HUES64 (cell line): ENCODE measurements around the gene TRPV4.

Experiments
- H3K27ac ChIP-seq: 2 replicates; pipeline ENCODE4 v1.7.0; 2013; ENCODE audit warnings: low read depth, low read length, inconsistent platforms
- H3K27me3 ChIP-seq: 2 replicates; pipeline ENCODE4 v1.6.1; 2013; ENCODE audit warnings: mild to moderate bottlenecking, low read length; ENCODE audit not compliant: insufficient read depth
- H3K36me3 ChIP-seq: 2 replicates; pipeline ENCODE4 v1.6.1; 2013; ENCODE audit warnings: mild to moderate bottlenecking, low read length; ENCODE audit not compliant: insufficient read depth
- H3K4me1 ChIP-seq: 2 replicates; pipeline ENCODE4 v1.6.1; 2013; ENCODE audit warnings: mild to moderate bottlenecking, low read length, moderate library complexity; ENCODE audit not compliant: insufficient read depth
- H3K4me3 ChIP-seq: 2 replicates; pipeline ENCODE4 v1.5.1; 2013; ENCODE audit warnings: mild to moderate bottlenecking, low read length, moderate library complexity
- H3K9ac ChIP-seq: 2 replicates; pipeline ENCODE4 v1.6.1; 2013; ENCODE audit warnings: mild to moderate bottlenecking, low read depth, low read length
- H3K9me3 ChIP-seq: 2 replicates; pipeline ENCODE4 v1.6.1; 2013; ENCODE audit warnings: low read depth, low read length; ENCODE audit not compliant: insufficient read depth
- WGBS: fragments of 150-250, 120-280 bp; methylation state at CpG from one replicate; pipeline ENCODE4 v1.1.7; 2013; ENCODE audit warnings: missing lambda C conversion rate; 5-methylcytosine and 5-hydroxymethylcytosine counted together

The TRPV4 gene

GRCh38 chr12:109765446-109765810 lies 67.8 kb downstream of the TRPV4 start:
- Histone ChIP-seq H3K27me3 (no peaks in the 10 kb centered on the region), H3K9ac (no peak overlapping the region), H3K4me3 (no peak overlapping the region), H3K36me3 (no peaks in the 10 kb centered on the region), H3K27ac (no peak overlapping the region), H3K9me3 (no peaks in the 10 kb centered on the region), H3K4me1 (no peaks in the 10 kb centered on the region)
- 96% methylated on average over 6 of the region's 6 CpGs for WGBS

- no peaks in the 10 kb centered on the region for H3K4me1 ChIP-seq
- WGBS, result 92% methylated on average over 18 of the region's 18 CpGs
Observed at GRCh38 chr12:109764776-109765445, 68.3 kb downstream of the TRPV4 start.

GRCh38 chr12:109764123-109764522 lies 69.1 kb downstream of the TRPV4 start:
- no peak overlapping the region for H3K27ac ChIP-seq
- H3K4me1 ChIP-seq, result no peaks in the 10 kb centered on the region
- no peak overlapping the region for H3K9ac ChIP-seq
- no peaks in the 10 kb centered on the region for H3K36me3 ChIP-seq
- WGBS, result 96% methylated on average over 2 of the region's 3 CpGs
- H3K9me3 ChIP-seq, result no peaks in the 10 kb centered on the region
- no peak overlapping the region for H3K4me3 ChIP-seq
- H3K27me3 ChIP-seq, result no peaks in the 10 kb centered on the region

More at GRCh38 chr12:109764776-109765445, 68.3 kb downstream of the TRPV4 start:
- Histone ChIP-seq H3K27ac (no peak overlapping the region), H3K9me3 (no peaks in the 10 kb centered on the region), H3K36me3 (no peaks in the 10 kb centered on the region), H3K4me3 (no peak overlapping the region), H3K9ac (no peak overlapping the region), H3K27me3 (no peaks in the 10 kb centered on the region)

GRCh38 chr12:109763201-109763841 lies 69.9 kb downstream of the TRPV4 start:
- H3K27me3 ChIP-seq, result no peaks in the 10 kb centered on the region
- H3K36me3 ChIP-seq, result no peaks in the 10 kb centered on the region
- H3K9me3 ChIP-seq, result no peaks in the 10 kb centered on the region
- no peaks in the 10 kb centered on the region for H3K4me1 ChIP-seq
- no peak overlapping the region for H3K27ac ChIP-seq
- WGBS, result 95% methylated on average over 3 of the region's 3 CpGs
- H3K9ac ChIP-seq, result no peak overlapping the region
- H3K4me3 ChIP-seq, result no peak overlapping the region

GRCh38 chr12:109762673-109763191 lies 70.5 kb downstream of the TRPV4 start:
- Histone ChIP-seq H3K4me3 (no peak overlapping the region), H3K36me3 (no peaks in the 10 kb centered on the region), H3K27ac (no peak overlapping the region), H3K4me1 (no peaks in the 10 kb centered on the region), H3K9ac (no peak overlapping the region), H3K9me3 (no peaks in the 10 kb centered on the region), H3K27me3 (no peaks in the 10 kb centered on the region)
- 61% methylated on average over 2 of the region's 2 CpGs for WGBS

GRCh38 chr12:109762071-109762672 lies 71.0 kb downstream of the TRPV4 start:
- no peaks in the 10 kb centered on the region for H3K4me1 ChIP-seq
- WGBS, result 96% methylated on average over 12 of the region's 12 CpGs
- no peaks in the 10 kb centered on the region for H3K36me3 ChIP-seq
- H3K9me3 ChIP-seq, result no peaks in the 10 kb centered on the region
- no peak overlapping the region for H3K9ac ChIP-seq
- no peak overlapping the region for H3K4me3 ChIP-seq
- no peaks in the 10 kb centered on the region for H3K27me3 ChIP-seq
- H3K27ac ChIP-seq, result no peak overlapping the region

- Histone ChIP-seq H3K9ac (no peak overlapping the region), H3K27ac (no peak overlapping the region), H3K4me1 (no peaks in the 10 kb centered on the region), H3K9me3 (no peaks in the 10 kb centered on the region), H3K4me3 (no peak overlapping the region), H3K36me3 (no peaks in the 10 kb centered on the region), H3K27me3 (no peaks in the 10 kb centered on the region)
- WGBS, result 88% methylated on average over 16 of the region's 16 CpGs
Observed at GRCh38 chr12:109760930-109761921, 72.0 kb downstream of the TRPV4 start.

GRCh38 chr12:109760031-109760929 lies 72.9 kb downstream of the TRPV4 start:
- Histone ChIP-seq H3K4me1 (no peaks in the 10 kb centered on the region), H3K4me3 (no peak overlapping the region), H3K9me3 (peaks cover 6% of the 10 kb centered on the region; the same call in 1 of the 2 replicates), H3K27me3 (no peaks in the 10 kb centered on the region), H3K9ac (no peak overlapping the region), H3K27ac (no peak overlapping the region), H3K36me3 (no peaks in the 10 kb centered on the region)
- WGBS, result 92% methylated on average over 18 of the region's 18 CpGs

GRCh38 chr12:109759595-109759994 lies 73.6 kb downstream of the TRPV4 start:
- Histone ChIP-seq H3K4me1 (no peaks in the 10 kb centered on the region), H3K36me3 (no peaks in the 10 kb centered on the region), H3K27ac (no peak overlapping the region), H3K27me3 (no peaks in the 10 kb centered on the region), H3K9ac (no peak overlapping the region), H3K4me3 (no peak overlapping the region), H3K9me3 (peaks cover 6% of the 10 kb centered on the region; the same call in 1 of the 2 replicates)
- 89% methylated on average over 13 of the region's 13 CpGs for WGBS
